ENCODE data around the gene HOXA3. TPM values are rescaled to one million over a fixed set of nuclear protein-coding genes. Genes with fewer than 3 reads are reported as not detected.

The HOXA3 gene
- total and polyA plus RNA-seq, 5 donors from 2014 or later: 0.13 TPM; not detected in 4

- ATAC-seq (ENCODE audit: low read depth in 2 of 2): no peak
- Histone ChIP-seq H3K27me3 (ENCODE audit: control insufficient read depth, insufficient read depth, low read length) (peaks cover 2% of the 10 kb centered on the region), H3K4me3 (ENCODE audit: low read depth, low read length) (no peak overlapping the region), H3K4me1 (ENCODE audit: control insufficient read depth, insufficient read depth, low read length, poor library complexity, severe bottlenecking) (no peaks in the 10 kb centered on the region), H3K27ac (ENCODE audit: insufficient read depth, low read length, poor library complexity, severe bottlenecking) (no peak overlapping the region), H3K9me3 (ENCODE audit: control insufficient read depth in 2 of 2, low read length in 2 of 2) (no peaks in the 10 kb centered on the region), H3K36me3 (ENCODE audit: control insufficient read depth, insufficient read depth, low read length) (no peaks in the 10 kb centered on the region)
- Mint-ChIP-seq H3K4me1 (no peaks in the 10 kb centered on the region), H3K9me3 (peaks cover 0 to 2% (median 0%) of the 10 kb centered on the region in 7 donors), H3K27ac (no peak overlapping the region), H3K27me3 (peaks cover 33% of the 10 kb centered on the region), H3K4me3 (no peak overlapping the region), H3K36me3 (no peaks in the 10 kb centered on the region)
- no peak for DNase-seq
These were observed 87.7 kb downstream of the HOXA3 start for GRCh38 chr7:27064661-27065060.

DNA sequence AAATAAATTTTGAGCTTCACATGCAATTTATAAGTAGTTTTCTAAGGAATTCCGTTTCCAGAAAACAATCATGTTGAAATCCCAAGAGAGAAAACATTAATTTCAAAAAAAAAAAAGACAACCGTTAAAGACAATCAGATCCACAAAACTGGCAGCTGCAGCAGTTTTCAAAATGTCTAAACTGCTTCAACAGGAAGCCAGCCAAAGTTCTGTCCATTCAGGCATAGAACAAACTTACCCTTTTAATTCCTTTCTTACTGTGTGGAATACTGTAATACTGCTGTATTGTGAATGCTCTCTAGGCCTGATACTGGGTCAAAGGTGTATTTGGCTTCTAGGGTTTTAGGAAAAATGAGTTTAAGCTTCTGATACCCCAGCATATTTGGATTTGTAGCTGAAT lies 88.2 kb downstream of the HOXA3 start:
- DNase-seq: no peak
- H3K36me3 ChIP-seq (ENCODE audit: control insufficient read depth, insufficient read depth, low read length): no peaks in the 10 kb centered on the region
- no peaks in the 10 kb centered on the region for H3K4me1 Mint-ChIP-seq
- H3K27ac ChIP-seq (ENCODE audit: insufficient read depth, low read length, poor library complexity, severe bottlenecking): no peak overlapping the region
- H3K4me1 ChIP-seq (ENCODE audit: control insufficient read depth, insufficient read depth, low read length, poor library complexity, severe bottlenecking): no peaks in the 10 kb centered on the region
- H3K9me3 Mint-ChIP-seq: peaks cover 0 to 2% (median 0%) of the 10 kb centered on the region in 7 donors
- ATAC-seq (ENCODE audit: low read depth in 2 of 2): no peak
- H3K9me3 ChIP-seq (ENCODE audit: control insufficient read depth in 2 of 2, low read length in 2 of 2): no peaks in the 10 kb centered on the region
- no peak overlapping the region for H3K4me3 Mint-ChIP-seq
- H3K4me3 ChIP-seq (ENCODE audit: low read depth, low read length): no peak overlapping the region
- H3K27me3 Mint-ChIP-seq: peaks cover 33% of the 10 kb centered on the region
- no peaks in the 10 kb centered on the region for H3K36me3 Mint-ChIP-seq
- no peak overlapping the region for H3K27ac Mint-ChIP-seq
- peaks cover 2% of the 10 kb centered on the region for H3K27me3 ChIP-seq (ENCODE audit: control insufficient read depth, insufficient read depth, low read length)

- H3K9me3 Mint-ChIP-seq: peaks cover 0 to 2% (median 0%) of the 10 kb centered on the region in 7 donors
- Histone ChIP-seq H3K27ac (ENCODE audit: insufficient read depth, low read length, poor library complexity, severe bottlenecking) (no peak overlapping the region), H3K9me3 (ENCODE audit: control insufficient read depth in 2 of 2, low read length in 2 of 2) (no peaks in the 10 kb centered on the region), H3K36me3 (ENCODE audit: control insufficient read depth, insufficient read depth, low read length) (no peaks in the 10 kb centered on the region), H3K4me3 (ENCODE audit: low read depth, low read length) (no peak overlapping the region), H3K27me3 (ENCODE audit: control insufficient read depth, insufficient read depth, low read length) (peaks cover 2% of the 10 kb centered on the region), H3K4me1 (ENCODE audit: control insufficient read depth, insufficient read depth, low read length, poor library complexity, severe bottlenecking) (no peaks in the 10 kb centered on the region)
- H3K27ac Mint-ChIP-seq: no peak overlapping the region
- ATAC-seq (ENCODE audit: low read depth in 2 of 2): no peak
- no peak overlapping the region for H3K4me3 Mint-ChIP-seq
- no peaks in the 10 kb centered on the region for H3K4me1 Mint-ChIP-seq
- peaks cover 33% of the 10 kb centered on the region for H3K27me3 Mint-ChIP-seq
- no peak for DNase-seq
- no peaks in the 10 kb centered on the region for H3K36me3 Mint-ChIP-seq
These were observed 89.4 kb downstream of the HOXA3 start for GRCh38 chr7:27062946-27063345.

Other genes starting within 250 kb of the HOXA3 start
- 1.4 TPM for gene HOXA1, start 56.6 kb downstream of the HOXA3 start, total RNA-seq
- 1 to 10 TPM in 1 of 4 donors, under 1 TPM in 3; 0.49 to 1.1 (median 0.68) TPM for gene HOXA1, start 56.6 kb downstream of the HOXA3 start, polyA plus RNA-seq
- gene HOXA2, start 49.9 kb downstream of the HOXA3 start, total RNA-seq: not detected
- under 1 TPM in 2 of 4 donors, not detected in 2; 0.11 to 0.31 TPM for gene HOXA2, start 49.9 kb downstream of the HOXA3 start, polyA plus RNA-seq
- not detected for gene HOXA4, start 21.8 kb downstream of the HOXA3 start, total RNA-seq
- under 1 TPM in 2 of 4 donors, not detected in 2; 0.13 to 0.18 TPM for gene HOXA4, start 21.8 kb downstream of the HOXA3 start, polyA plus RNA-seq
- not detected for gene HOXA5, start 8.9 kb downstream of the HOXA3 start, total RNA-seq
- not detected for gene HOXA5, start 8.9 kb downstream of the HOXA3 start, polyA plus RNA-seq
- not detected for gene HOXA6, start 4.8 kb downstream of the HOXA3 start, total RNA-seq
- not detected for gene HOXA6, start 4.8 kb downstream of the HOXA3 start, polyA plus RNA-seq
- not detected for gene HOXA7, start 4.1 kb upstream of the HOXA3 start, total RNA-seq
- gene HOXA7, start 4.1 kb upstream of the HOXA3 start, polyA plus RNA-seq: not detected
- gene HOXA9, start 13.0 kb upstream of the HOXA3 start, total RNA-seq: 1.1 TPM
- gene HOXA9, start 13.0 kb upstream of the HOXA3 start, polyA plus RNA-seq: under 1 TPM in 1 of 4 donors, not detected in 3; 0.20 TPM
- gene HOXA10, start 21.7 kb upstream of the HOXA3 start, total RNA-seq: 0.35 TPM
- not detected for gene HOXA10, start 21.7 kb upstream of the HOXA3 start, polyA plus RNA-seq
- gene HOXA11, start 32.6 kb upstream of the HOXA3 start, total RNA-seq: not detected
- gene HOXA11, start 32.6 kb upstream of the HOXA3 start, polyA plus RNA-seq: not detected
- gene HOXA13, start 47.5 kb upstream of the HOXA3 start, total RNA-seq: not detected
- gene HOXA13, start 47.5 kb upstream of the HOXA3 start, polyA plus RNA-seq: not detected
- gene EVX1, start 90.2 kb upstream of the HOXA3 start, total RNA-seq: not detected
- gene EVX1, start 90.2 kb upstream of the HOXA3 start, polyA plus RNA-seq: not detected